Neural crest cell (in vitro differentiated cells): ENCODE results near the gene FANCB. TPM values are rescaled to one million over a fixed set of nuclear protein-coding genes. Genes with fewer than 3 reads are reported as not detected.

Source experiments
- DNase-seq: peaks from one replicate; pipeline ENCODE4 v3.0.0; 2021; ENCODE audit warnings: low read depth, mixed read lengths, low spot score
- H3K27ac Mint-ChIP-seq: one replicate; pipeline ENCODE4 v1.8.0; 2021; ENCODE audit warnings: mild to moderate bottlenecking, mixed read lengths; ENCODE audit not compliant: unreplicated experiment
- H3K27me3 Mint-ChIP-seq: 2 replicates; pipeline ENCODE4 v1.8.0; 2021; ENCODE audit warnings: low read depth, mild to moderate bottlenecking, mixed read lengths
- H3K36me3 Mint-ChIP-seq: 2 replicates; pipeline ENCODE4 v1.8.0; 2021; ENCODE audit warnings: low read depth, mild to moderate bottlenecking, mixed read lengths
- H3K4me1 Mint-ChIP-seq: 2 replicates; pipeline ENCODE4 v1.8.0; 2021; ENCODE audit warnings: mixed read lengths
- H3K4me3 Mint-ChIP-seq: one replicate; pipeline ENCODE4 v1.8.0; 2021; ENCODE audit warnings: mild to moderate bottlenecking, mixed read lengths
- H3K9me3 Mint-ChIP-seq: 2 replicates; pipeline ENCODE4 v1.8.0; 2021; ENCODE audit warnings: mixed read lengths
- total RNA-seq: library from RNA; stranded (reverse); gene quantifications from 2 replicates; pipeline ENCODE4 v1.2.1, GENCODE V29; 2021
- TF ChIP-seq, protein P1 (sequence below): fragments of 200-600 bp; sonication (generic); conservative IDR thresholded peaks from 2 replicates; pipeline ENCODE4 v1.5.0; 2021; ENCODE audit warnings: antibody characterized with exemption, mild to moderate bottlenecking

FANCB gene
- total RNA-seq, 1 donor from 2014 or later = 16.1 TPM

DNA sequence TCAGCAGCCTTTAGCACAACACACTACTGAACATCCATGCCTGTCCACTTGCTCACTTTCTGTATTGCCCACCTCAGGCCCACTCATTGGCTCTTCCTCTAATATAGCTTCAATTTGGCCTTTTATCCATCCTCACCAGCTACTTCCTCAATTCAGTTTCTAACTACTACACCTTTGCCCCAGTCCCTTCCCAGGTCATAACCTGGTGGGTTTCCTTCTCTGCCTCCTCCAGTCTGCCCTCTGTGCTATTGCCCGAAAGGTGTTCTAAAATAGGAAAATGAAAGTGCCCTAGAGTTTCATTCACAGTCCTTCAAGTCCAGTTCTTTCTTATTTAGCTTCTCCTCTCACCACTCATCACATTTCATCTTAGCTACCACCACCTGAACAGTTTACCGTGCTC, 23.4 kb upstream of the FANCB start:
- Mint-ChIP-seq H3K36me3 (peaks cover 16% of the 10 kb centered on the region), H3K4me1 (no peaks in the 10 kb centered on the region), H3K27ac (no peak overlapping the region), H3K4me3 (no peak overlapping the region), H3K27me3 (no peaks in the 10 kb centered on the region), H3K9me3 (peaks cover 3% of the 10 kb centered on the region)
- TF ChIP-seq, protein P1, sequence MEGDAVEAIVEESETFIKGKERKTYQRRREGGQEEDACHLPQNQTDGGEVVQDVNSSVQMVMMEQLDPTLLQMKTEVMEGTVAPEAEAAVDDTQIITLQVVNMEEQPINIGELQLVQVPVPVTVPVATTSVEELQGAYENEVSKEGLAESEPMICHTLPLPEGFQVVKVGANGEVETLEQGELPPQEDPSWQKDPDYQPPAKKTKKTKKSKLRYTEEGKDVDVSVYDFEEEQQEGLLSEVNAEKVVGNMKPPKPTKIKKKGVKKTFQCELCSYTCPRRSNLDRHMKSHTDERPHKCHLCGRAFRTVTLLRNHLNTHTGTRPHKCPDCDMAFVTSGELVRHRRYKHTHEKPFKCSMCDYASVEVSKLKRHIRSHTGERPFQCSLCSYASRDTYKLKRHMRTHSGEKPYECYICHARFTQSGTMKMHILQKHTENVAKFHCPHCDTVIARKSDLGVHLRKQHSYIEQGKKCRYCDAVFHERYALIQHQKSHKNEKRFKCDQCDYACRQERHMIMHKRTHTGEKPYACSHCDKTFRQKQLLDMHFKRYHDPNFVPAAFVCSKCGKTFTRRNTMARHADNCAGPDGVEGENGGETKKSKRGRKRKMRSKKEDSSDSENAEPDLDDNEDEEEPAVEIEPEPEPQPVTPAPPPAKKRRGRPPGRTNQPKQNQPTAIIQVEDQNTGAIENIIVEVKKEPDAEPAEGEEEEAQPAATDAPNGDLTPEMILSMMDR = no peak
- no peak for DNase-seq

DNA sequence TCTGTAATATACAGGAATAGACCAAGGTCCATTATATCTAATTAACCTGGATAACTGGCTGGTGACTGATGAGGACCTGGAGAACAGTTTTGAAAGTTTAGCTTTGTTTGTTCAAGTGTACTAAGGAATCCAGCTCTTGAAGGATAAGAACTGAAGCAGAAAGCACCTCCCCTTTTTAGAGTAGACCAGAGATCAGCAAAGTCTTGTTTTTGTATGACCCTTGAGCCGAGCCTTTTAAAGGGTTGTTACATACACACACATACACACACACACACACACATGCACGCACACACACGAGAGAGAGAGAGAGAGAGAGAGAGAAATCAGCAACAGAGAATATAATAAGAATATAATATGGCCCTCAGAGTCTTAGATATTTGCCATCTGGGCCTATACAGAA, 13.4 kb upstream of the FANCB start:
- H3K27me3 Mint-ChIP-seq = no peaks in the 10 kb centered on the region
- TF ChIP-seq, protein P1 = no peak
- no peaks in the 10 kb centered on the region for H3K4me1 Mint-ChIP-seq
- DNase-seq = no peak
- no peak overlapping the region for H3K27ac Mint-ChIP-seq
- H3K4me3 Mint-ChIP-seq = no peak overlapping the region
- peaks cover 5% of the 10 kb centered on the region for H3K9me3 Mint-ChIP-seq
- peaks cover 10% of the 10 kb centered on the region for H3K36me3 Mint-ChIP-seq

DNA sequence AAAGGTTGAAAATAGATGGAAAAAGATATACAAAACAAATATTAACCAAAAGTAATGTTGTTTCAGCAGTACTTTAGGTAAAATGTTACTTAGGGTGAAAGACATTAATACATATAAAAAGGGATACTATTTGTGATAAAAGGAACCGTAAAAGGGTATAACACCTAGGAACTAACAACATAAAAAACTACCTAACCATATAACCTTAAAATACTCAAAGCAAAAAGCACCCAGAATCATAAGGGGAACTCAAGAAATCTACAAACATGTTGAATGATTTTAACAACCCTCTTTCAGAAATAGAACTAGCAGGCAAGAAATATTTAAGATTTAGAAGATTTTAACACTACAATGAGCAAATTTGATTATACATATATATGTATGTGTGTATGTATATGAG, 11.8 kb upstream of the FANCB start:
- Mint-ChIP-seq H3K36me3 (peaks cover 8% of the 10 kb centered on the region), H3K4me1 (no peaks in the 10 kb centered on the region), H3K9me3 (peaks cover 5% of the 10 kb centered on the region), H3K4me3 (no peak overlapping the region), H3K27me3 (no peaks in the 10 kb centered on the region), H3K27ac (no peak overlapping the region)
- DNase-seq = no peak
- TF ChIP-seq, protein P1 = no peak

DNA sequence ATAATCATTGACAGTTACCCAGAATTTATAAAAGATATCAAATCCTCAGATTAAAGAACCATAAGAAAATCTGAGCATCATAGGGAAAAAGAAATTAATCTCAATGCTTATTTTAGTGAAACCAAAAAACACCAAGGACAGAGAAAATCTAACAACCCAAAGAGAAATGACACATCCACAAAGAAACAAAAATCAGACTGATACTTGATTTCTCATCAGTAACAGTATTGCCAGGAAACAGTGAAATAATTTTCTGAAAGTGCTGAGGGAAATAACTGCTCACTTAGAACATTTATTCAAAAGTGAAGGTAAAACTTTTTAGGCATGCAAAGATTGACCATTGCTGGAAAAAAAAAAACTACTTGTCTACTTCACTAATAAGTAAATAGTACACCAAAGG, 11.0 kb upstream of the FANCB start:
- no peak overlapping the region for H3K4me3 Mint-ChIP-seq
- H3K9me3 Mint-ChIP-seq = peaks cover 5% of the 10 kb centered on the region
- no peak for DNase-seq
- H3K4me1 Mint-ChIP-seq = no peaks in the 10 kb centered on the region
- H3K27me3 Mint-ChIP-seq = no peaks in the 10 kb centered on the region
- no peak overlapping the region for H3K27ac Mint-ChIP-seq
- H3K36me3 Mint-ChIP-seq = peaks cover 8% of the 10 kb centered on the region
- TF ChIP-seq, protein P1 = no peak

DNA sequence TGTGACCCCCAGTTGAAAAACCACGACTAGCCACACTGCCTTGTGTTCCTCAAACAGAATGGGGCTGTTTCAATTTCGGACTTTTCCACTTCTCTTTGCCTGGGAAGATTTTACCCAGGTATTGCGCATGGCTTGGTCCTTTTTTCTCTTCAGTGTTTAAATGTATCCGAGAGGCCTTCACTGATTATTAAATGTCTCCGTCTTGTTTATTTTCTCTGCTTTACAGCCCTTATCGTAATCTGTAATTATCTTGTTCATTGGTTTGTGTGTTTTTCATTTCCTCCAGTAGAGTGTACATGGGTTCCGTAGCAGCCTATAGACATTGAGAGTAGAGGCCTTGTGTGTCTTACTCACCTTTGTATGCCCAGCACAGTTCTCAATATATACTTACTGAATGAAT, 2.8 kb upstream of the FANCB start:
- TF ChIP-seq, protein P1 = no peak
- Mint-ChIP-seq H3K4me1 (peaks cover 23% of the 10 kb centered on the region), H3K9me3 (peaks cover 3% of the 10 kb centered on the region)

DNA sequence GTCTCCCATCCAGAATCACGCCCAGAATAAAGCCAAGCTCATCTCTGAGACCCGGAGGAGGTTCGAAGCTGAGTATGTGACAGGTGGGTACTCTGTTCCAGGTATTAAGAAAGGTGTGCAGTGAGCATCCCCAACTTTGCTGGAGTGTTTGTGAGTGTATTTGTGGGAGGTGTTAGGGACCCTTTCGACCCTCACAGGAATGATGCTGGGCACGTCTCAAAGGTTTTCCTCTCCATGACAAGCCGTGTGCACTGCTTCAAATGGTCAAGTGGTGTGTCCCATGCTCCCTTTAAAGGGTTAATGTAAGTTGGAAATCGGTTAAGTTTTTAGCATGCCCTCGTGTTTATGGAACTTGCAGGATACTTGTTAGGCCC, 794 bp upstream of the FANCB start:
- no peaks in the 10 kb centered on the region for H3K27me3 Mint-ChIP-seq
- TF ChIP-seq, protein P1 = no peak
- H3K4me1 Mint-ChIP-seq = peaks cover 28% of the 10 kb centered on the region
- peaks cover 5% of the 10 kb centered on the region for H3K9me3 Mint-ChIP-seq
- H3K36me3 Mint-ChIP-seq = peaks cover 13% of the 10 kb centered on the region
- peak overlapping the region; percentile 92 for H3K4me3 Mint-ChIP-seq
- H3K27ac Mint-ChIP-seq = no peak overlapping the region
- DNase-seq = no peak

More for the DNA sequence above, 2.8 kb upstream of the FANCB start:
- Mint-ChIP-seq H3K27ac (no peak overlapping the region), H3K27me3 (no peaks in the 10 kb centered on the region), H3K36me3 (peaks cover 7% of the 10 kb centered on the region), H3K4me3 (peak overlapping the region; percentile 49)
- DNase-seq = no peak
